Endothelial cell (in vitro differentiated cells): ENCODE data around the gene FNBP1. TPM values are rescaled to one million over a fixed set of nuclear protein-coding genes. Genes with fewer than 3 reads are reported as not detected.
A peak's percentile ranks its signal among the peaks of the same experiment; 100 is the strongest.

Source experiments
- DNase-seq: peaks from one replicate; pipeline ENCODE4 v3.0.0; 2021; ENCODE audit warnings: low spot score
- H3K27ac Mint-ChIP-seq: one replicate; pipeline ENCODE4 v1.8.0; 2021; ENCODE audit warnings: mixed read lengths, inconsistent platforms; ENCODE audit not compliant: unreplicated experiment
- H3K27me3 Mint-ChIP-seq: one replicate; pipeline ENCODE4 v1.8.0; 2021; ENCODE audit warnings: mild to moderate bottlenecking, moderate library complexity, mixed read lengths, inconsistent platforms; ENCODE audit not compliant: unreplicated experiment
- H3K36me3 Mint-ChIP-seq: one replicate; pipeline ENCODE4 v1.8.0; 2021; ENCODE audit warnings: mild to moderate bottlenecking, low read depth, mixed read lengths, inconsistent platforms; ENCODE audit not compliant: unreplicated experiment
- H3K4me1 Mint-ChIP-seq: one replicate; pipeline ENCODE4 v1.8.0; 2021; ENCODE audit warnings: mild to moderate bottlenecking, mixed read lengths, inconsistent platforms; ENCODE audit not compliant: unreplicated experiment
- H3K4me3 Mint-ChIP-seq: one replicate; pipeline ENCODE4 v1.8.0; 2021; ENCODE audit warnings: mild to moderate bottlenecking, mixed read lengths, inconsistent platforms; ENCODE audit not compliant: unreplicated experiment
- H3K9me3 Mint-ChIP-seq: one replicate; pipeline ENCODE4 v1.8.0; 2021; ENCODE audit warnings: mixed read lengths, inconsistent platforms; ENCODE audit not compliant: unreplicated experiment
- total RNA-seq: library from RNA; stranded (reverse); fragmentation: NEBNext Ultra II Directional; extraction: Animal tissue kit (Norgen Biotek cat#: 25700); gene quantifications from one replicate; pipeline ENCODE4 v1.2.1, GENCODE V29; 2021; ENCODE audit not compliant: unreplicated experiment
- TF ChIP-seq, protein P1 (sequence below): fragments of 200-600 bp; sonication (generic); IDR thresholded peaks from one replicate; pipeline ENCODE4 v1.5.0; 2021; ENCODE audit warnings: antibody characterized with exemption; ENCODE audit not compliant: unreplicated experiment

FNBP1 gene
- total RNA-seq, 1 donor from 2014 or later = 119 TPM

DNA sequence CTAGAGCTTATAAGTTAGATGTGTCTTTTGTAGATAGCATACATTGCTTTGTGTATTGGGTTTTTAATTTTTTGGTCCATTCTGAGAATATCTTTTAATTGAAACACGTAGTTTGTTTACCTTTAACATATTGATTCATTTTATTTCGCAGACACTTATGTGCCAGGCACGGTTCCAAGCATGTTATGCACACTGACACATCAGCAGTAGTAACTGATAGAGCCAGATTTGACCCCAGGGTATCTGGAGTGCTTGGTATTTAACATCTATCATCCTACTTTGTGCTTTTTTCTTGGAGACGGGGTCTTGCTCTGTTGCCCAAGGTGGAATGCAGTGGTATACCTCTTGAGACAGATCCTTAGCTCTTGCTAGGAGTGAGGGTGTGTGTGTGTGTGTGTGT, 135.8 kb downstream of the FNBP1 start:
- Mint-ChIP-seq H3K36me3 (peaks cover 51% of the 10 kb centered on the region), H3K27ac (no peak overlapping the region)

DNA sequence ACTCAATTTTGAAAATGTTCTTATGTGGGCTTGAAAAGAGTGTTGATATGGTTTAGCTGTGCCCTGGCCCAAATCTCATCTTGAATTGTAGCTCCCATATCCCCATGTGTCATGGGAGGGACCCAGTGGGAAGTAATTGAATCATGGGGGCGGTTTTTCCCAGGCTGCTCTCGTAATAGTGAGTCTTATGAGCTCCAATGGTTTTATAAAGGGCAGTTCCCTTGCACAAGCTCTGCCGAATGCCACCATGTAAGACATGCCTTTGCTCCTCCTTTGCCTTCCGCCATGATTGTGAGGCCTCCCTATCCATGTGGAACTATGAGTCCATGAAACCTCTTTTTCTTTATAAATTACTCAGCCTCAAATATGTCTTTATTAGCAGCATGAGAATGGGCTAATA, 136.7 kb downstream of the FNBP1 start:
- Mint-ChIP-seq H3K4me3 (peak overlapping the region; percentile 62), H3K36me3 (peaks cover 58% of the 10 kb centered on the region), H3K9me3 (no peaks in the 10 kb centered on the region), H3K27me3 (peaks cover 2% of the 10 kb centered on the region), H3K4me1 (peaks cover 27% of the 10 kb centered on the region), H3K27ac (no peak overlapping the region)
- TF ChIP-seq, protein P1, sequence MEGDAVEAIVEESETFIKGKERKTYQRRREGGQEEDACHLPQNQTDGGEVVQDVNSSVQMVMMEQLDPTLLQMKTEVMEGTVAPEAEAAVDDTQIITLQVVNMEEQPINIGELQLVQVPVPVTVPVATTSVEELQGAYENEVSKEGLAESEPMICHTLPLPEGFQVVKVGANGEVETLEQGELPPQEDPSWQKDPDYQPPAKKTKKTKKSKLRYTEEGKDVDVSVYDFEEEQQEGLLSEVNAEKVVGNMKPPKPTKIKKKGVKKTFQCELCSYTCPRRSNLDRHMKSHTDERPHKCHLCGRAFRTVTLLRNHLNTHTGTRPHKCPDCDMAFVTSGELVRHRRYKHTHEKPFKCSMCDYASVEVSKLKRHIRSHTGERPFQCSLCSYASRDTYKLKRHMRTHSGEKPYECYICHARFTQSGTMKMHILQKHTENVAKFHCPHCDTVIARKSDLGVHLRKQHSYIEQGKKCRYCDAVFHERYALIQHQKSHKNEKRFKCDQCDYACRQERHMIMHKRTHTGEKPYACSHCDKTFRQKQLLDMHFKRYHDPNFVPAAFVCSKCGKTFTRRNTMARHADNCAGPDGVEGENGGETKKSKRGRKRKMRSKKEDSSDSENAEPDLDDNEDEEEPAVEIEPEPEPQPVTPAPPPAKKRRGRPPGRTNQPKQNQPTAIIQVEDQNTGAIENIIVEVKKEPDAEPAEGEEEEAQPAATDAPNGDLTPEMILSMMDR = no peak
- no peak for DNase-seq

More for the DNA sequence above, 135.8 kb downstream of the FNBP1 start:
- Mint-ChIP-seq H3K4me1 (peaks cover 21% of the 10 kb centered on the region), H3K4me3 (peak overlapping the region; percentile 68), H3K27me3 (peaks cover 2% of the 10 kb centered on the region), H3K9me3 (no peaks in the 10 kb centered on the region)
- TF ChIP-seq, protein P1 = no peak
- DNase-seq = no peak

DNA sequence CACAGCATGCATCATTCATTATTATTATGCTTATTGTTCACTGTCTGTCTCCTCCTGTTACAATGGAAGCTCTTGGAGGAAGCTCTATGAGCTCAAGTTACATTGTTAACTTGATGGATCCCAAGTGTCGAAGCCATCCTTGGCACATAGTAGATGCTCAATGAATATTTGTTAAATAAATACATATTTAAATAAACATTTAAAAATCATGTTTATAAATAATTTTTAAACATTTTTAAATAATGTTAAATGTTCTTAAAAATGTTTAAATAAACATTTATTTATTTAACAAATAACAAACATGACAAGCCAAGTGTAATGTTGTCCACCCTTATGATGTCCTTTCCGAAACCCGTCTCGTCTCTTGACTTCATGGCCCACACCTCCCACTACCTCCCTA, 138.3 kb downstream of the FNBP1 start:
- Mint-ChIP-seq H3K27ac (peak overlapping the region; percentile 18), H3K36me3 (peaks cover 62% of the 10 kb centered on the region), H3K27me3 (peaks cover 2% of the 10 kb centered on the region), H3K9me3 (no peaks in the 10 kb centered on the region), H3K4me3 (peak overlapping the region; percentile 42), H3K4me1 (peaks cover 27% of the 10 kb centered on the region)
- TF ChIP-seq, protein P1 = no peak
- DNase-seq = no peak

DNA sequence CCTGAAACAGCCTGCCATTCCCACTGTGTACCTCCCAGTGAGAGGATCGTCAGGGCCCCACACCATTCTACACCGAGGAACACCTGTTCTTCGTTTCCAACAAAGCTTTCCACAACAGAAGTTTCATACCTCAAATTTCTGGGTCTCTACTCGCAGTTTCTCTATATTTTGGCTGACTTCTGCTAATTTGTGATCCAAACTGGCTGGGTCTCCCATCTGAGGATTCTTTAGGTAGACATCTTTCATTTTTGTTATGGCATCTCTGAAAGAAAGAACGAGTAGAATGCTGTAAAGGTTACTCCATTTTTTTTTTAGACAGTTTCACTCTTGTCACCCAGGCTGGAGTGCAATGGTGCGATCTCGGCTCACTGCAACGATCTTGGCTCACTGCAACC, 140.3 kb downstream of the FNBP1 start:
- DNase-seq = no peak
- H3K36me3 Mint-ChIP-seq = peaks cover 75% of the 10 kb centered on the region
- H3K27ac Mint-ChIP-seq = peak overlapping the region; percentile 70
- peaks cover 8% of the 10 kb centered on the region for H3K27me3 Mint-ChIP-seq
- H3K4me3 Mint-ChIP-seq = peak overlapping the region; percentile 21
- peaks cover 37% of the 10 kb centered on the region for H3K4me1 Mint-ChIP-seq
- H3K9me3 Mint-ChIP-seq = no peaks in the 10 kb centered on the region
- TF ChIP-seq, protein P1 = no peak

DNA sequence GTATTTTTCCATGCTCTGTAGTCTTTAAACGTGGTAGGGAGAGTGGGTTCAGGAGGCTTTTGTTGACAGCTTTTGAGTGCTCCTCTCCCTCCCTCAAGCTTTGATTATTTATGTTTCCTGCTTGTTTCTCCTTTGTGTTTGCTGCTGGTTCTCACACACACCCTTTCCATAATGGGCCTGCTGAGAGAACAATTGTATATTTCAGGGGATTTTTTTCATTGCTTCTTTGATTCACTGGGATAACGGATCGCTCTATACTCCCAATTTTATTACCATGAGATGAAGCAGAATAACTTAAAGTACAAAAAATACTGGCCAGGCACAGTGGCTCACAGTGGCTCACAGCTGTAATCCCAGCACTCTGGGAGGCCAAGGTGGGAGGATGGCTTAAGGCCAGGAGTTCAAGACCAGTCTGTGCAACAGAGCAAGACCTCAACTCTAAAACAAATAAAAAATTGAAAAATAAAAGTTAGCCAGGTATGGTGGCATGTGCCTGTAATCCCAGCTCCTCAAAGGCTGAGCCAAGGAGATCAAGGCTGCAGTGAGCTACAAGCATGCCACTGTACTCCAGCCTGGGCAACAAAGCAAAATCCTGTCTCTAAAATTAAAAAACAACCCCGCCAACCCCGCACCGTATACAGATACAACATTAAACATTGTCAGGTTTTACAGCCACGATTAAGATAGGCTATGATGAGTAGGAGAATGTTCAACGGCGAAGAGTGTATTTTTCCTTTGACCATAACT, 140.8 kb downstream of the FNBP1 start:
- TF ChIP-seq, protein P1 = no peak
- no peak for DNase-seq
- Mint-ChIP-seq H3K9me3 (no peaks in the 10 kb centered on the region), H3K27ac (peak overlapping the region; percentile 70), H3K4me3 (peak overlapping the region; percentile 22), H3K36me3 (peaks cover 71% of the 10 kb centered on the region), H3K27me3 (peaks cover 9% of the 10 kb centered on the region), H3K4me1 (peaks cover 38% of the 10 kb centered on the region)
